GM21717 (cell line): ENCODE data around the gene RAP1GAP2.
"Not testable (repeated sequence)": the region's sequence is repeated elsewhere in the genome, so short reads cannot be mapped to it uniquely, and the experiment has no call there.

ENCODE experiments used
- ATAC-seq: cut with Tn5 transposase; IDR thresholded peaks from one replicate; pipeline ENCODE4 v1.9.1; 2021; ENCODE audit warnings: mild to moderate bottlenecking, moderate library complexity; ENCODE audit not compliant: unreplicated experiment

RAP1GAP2 gene

GRCh38 chr17:2785376-2785775 is 10.9 kb upstream of the RAP1GAP2 start:
- ATAC-seq: not testable (repeated sequence)

- ATAC-seq: peak; percentile 59
These were observed 9.9 kb upstream of the RAP1GAP2 start for GRCh38 chr17:2786176-2786881.

GRCh38 chr17:2789700-2790099 is 6.5 kb upstream of the RAP1GAP2 start:
- ATAC-seq: no peak

GRCh38 chr17:2792366-2793169 is 3.7 kb upstream of the RAP1GAP2 start:
- no peak for ATAC-seq

- no peak for ATAC-seq
These were observed 2.0 kb upstream of the RAP1GAP2 start for GRCh38 chr17:2794111-2794803.

GRCh38 chr17:2795441-2796163 is 636 bp upstream of the RAP1GAP2 start:
- no peak for ATAC-seq

- ATAC-seq: no peak
These were observed 988 bp downstream of the RAP1GAP2 start for GRCh38 chr17:2797226-2797625.

- ATAC-seq: no peak
These were observed 1.4 kb downstream of the RAP1GAP2 start for GRCh38 chr17:2797637-2798036.

- ATAC-seq: no peak
These were observed 1.9 kb downstream of the RAP1GAP2 start for GRCh38 chr17:2798188-2798587.

- ATAC-seq: no peak
These were observed 2.4 kb downstream of the RAP1GAP2 start for GRCh38 chr17:2798678-2799077.

- no peak for ATAC-seq
These were observed 3.4 kb downstream of the RAP1GAP2 start for GRCh38 chr17:2799653-2800052.

GRCh38 chr17:2800367-2800766 is 4.1 kb downstream of the RAP1GAP2 start:
- ATAC-seq: no peak

GRCh38 chr17:2801841-2802240 is 5.6 kb downstream of the RAP1GAP2 start:
- no peak for ATAC-seq

- ATAC-seq: no peak
These were observed 6.3 kb downstream of the RAP1GAP2 start for GRCh38 chr17:2802574-2802973.

- no peak for ATAC-seq
These were observed 7.1 kb downstream of the RAP1GAP2 start for GRCh38 chr17:2803386-2803785.

GRCh38 chr17:2803971-2804370 is 7.7 kb downstream of the RAP1GAP2 start:
- no peak for ATAC-seq

- ATAC-seq: no peak
These were observed 8.7 kb downstream of the RAP1GAP2 start for GRCh38 chr17:2804912-2805311.

- ATAC-seq: no peak
These were observed 9.7 kb downstream of the RAP1GAP2 start for GRCh38 chr17:2805961-2806360.

- no peak for ATAC-seq
These were observed 12.4 kb downstream of the RAP1GAP2 start for GRCh38 chr17:2808367-2809335.

GRCh38 chr17:2809337-2809736 is 13.1 kb downstream of the RAP1GAP2 start:
- ATAC-seq: no peak
